T-helper 2 cell (primary cell): Measurements from ENCODE around the gene MXRA8.
"Not testable (repeated sequence)": the region's sequence is repeated elsewhere in the genome, so short reads cannot be mapped to it uniquely, and the experiment has no call there.

ENCODE experiments used
- DNase-seq, 5 experiments: peaks; one replicate each; pipeline versions ENCODE4 v3.0.0 to v3.0.0-alpha.2; 2012 to 2022
- total RNA-seq, 2 donors: gene quantifications; one replicate each; lab custom pipeline; 2026; lab: John Stamatoyannopoulos, UW

Gene MXRA8
- total RNA-seq, result 0 to 0.74 reads per million in 2 donors

DNA sequence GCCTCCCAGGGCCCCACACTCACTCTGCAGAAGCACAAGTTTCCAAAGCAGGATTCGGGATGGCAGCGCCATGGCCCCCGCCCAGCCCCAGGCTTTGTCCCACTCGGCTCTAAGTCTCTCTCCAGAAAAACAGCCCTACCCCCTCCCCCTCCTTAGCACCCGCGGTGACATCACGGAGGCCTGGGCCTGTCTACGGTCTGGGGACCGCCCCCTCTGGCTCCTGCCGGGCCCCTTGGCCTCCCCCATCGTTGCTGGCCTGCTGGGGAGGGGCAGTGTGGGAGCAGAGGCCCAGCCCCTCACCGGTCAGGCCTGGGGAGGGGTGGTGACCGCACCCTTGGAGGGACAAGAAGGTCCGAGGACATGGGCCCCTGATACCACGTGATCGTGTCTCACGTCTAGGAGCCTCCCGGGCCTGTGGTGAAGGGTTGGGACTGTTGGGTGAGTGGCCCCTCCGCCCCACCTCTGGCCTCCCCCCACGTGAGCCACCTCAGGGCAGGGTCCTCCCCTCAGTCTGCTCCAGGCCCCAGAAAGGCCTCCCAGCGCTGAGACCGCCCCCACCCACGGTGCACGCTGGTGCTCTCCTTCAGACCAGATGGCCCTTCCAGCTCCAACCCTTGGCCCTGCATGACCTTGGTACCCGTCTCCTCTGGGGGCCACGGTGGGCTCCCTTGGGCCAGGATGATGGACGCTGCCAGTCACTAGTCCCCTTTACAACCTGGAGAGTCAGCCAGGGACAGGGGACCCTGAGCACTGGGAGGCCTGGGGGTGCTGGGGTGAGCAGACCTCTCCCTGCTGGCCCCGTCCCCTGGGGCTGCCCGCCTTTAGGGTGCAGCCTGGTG is at the start of gene MXRA8:
Gene MXRA8 (minus strand): TSS at position 123 of the 839 bp plus-strand sequence. CDS start 51 bp downstream, at position 72.
- no peak for DNase-seq

- peak in 2 of 5 experiments; percentile 27 to 29 for DNase-seq
Measured at GRCh38 chr1:1407636-1408318, 49.4 kb upstream of the MXRA8 start.

- DNase-seq, result peak; percentile 93 to 98 (median 95)
Measured at GRCh38 chr1:1406821-1407635, 48.7 kb upstream of the MXRA8 start, which contains the start of gene MRPL20. TSS of gene MRPL20 (minus strand) at chr1:1407293. CDS start at chr1:1407217, 76 bp downstream.

- peak in 1 of 5 experiments; percentile 24 for DNase-seq
Measured at GRCh38 chr1:1406101-1406820, 47.9 kb upstream of the MXRA8 start.

DNA sequence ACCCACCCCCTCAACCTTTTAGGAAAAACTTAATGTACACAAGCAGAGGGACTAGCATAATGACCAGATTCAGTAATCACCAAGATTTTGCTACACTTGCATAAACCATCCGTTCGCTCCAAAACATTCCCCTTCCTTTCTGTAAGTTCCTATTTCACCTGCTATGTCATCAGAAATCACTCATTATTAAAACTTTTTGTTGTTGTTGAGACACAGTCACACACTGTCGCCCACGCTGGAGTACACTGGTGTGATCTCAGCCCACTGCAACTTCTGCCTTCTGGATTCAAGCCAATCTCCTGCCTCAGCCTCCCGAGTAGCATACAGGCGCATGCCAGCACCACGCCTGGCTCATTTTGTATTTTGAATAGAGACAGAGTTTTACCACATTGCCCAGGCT is 45.3 kb upstream of the MXRA8 start:
- DNase-seq, result no peak

GRCh38 chr1:1402901-1403392 is 44.6 kb upstream of the MXRA8 start:
- not testable (repeated sequence) for DNase-seq

- DNase-seq, result peak in 1 of 5 experiments; percentile 51
Measured at GRCh38 chr1:1402072-1402900, 43.9 kb upstream of the MXRA8 start.

DNA sequence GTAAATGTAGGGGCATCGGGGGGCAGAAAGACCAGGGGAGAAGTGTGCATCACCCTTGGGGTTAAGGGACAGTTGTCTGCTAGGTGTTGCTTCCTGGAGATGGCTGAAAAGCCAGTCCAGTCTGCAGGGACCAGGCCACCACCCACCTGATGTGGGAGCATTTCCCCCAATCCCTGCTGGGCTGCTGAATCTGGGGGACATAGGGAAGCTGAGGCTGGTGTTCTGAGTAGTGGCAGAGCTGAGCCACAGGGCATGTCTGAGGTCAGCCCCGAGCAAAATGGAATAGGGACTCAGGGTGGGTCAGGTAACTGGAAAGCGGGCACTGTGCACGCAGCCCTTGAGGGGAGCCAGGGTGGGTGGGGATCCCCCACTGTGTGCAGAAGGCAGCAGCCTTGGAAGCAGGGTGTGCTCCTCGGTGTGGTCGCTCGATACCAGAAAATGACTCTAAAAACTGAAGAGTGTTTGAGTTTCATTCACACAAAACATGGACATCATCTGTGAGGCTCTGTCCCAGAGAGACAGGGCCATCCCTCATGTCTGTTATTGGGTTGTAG is 43.2 kb upstream of the MXRA8 start:
- no peak for DNase-seq

- no peak for DNase-seq
Measured at GRCh38 chr1:1400576-1401456, 42.5 kb upstream of the MXRA8 start.

GRCh38 chr1:1399872-1400575 is 41.7 kb upstream of the MXRA8 start:
- DNase-seq, result peak in 1 of 5 experiments; percentile 39

DNA sequence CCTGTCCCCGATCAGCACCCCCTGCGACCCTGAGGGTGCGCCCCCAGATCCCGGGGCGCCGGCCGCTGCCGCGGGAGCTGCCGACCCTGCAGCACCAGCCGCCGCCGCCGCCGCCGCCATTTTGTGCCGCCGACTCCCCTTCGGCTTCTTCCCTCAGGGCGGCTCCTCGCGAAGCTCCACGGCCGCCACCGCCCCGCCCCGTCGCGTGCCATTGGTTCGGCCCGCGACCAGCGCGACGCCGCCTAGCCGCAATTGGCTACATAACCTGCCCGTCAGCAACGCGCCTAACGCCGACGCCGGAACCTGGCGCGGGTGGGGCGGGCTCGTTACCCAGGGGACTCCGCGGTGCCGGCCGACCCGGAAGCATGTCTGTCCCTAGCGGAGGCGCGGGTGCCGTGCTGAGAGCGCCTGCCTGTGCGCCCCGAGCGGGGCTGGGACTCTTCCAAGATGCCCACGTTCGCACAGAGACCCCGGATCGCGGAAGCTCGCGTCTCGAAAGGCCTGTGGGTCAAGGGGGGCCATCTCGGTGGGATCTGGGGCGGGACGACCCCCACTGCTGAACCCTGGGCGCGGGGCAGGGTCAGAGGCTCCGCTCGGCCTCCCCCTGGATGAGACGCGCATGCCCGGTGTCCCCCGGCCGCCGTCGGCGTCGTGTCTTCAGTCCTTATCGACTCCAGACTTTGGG is 41.0 kb upstream of the MXRA8 start, which contains the start of gene CCNL2:
Gene CCNL2 (minus strand): TSS at position 149 of the 685 bp plus-strand sequence. CDS start 29 bp downstream, at position 120.
- DNase-seq, result peak; percentile 97 to 100 (median 99)

GRCh38 chr1:1398677-1399186 is 40.4 kb upstream of the MXRA8 start:
- peak in 2 of 5 experiments; percentile 7 to 23 for DNase-seq

GRCh38 chr1:1397839-1398523 is 39.6 kb upstream of the MXRA8 start:
- DNase-seq, result peak in 1 of 5 experiments; percentile 36

DNA sequence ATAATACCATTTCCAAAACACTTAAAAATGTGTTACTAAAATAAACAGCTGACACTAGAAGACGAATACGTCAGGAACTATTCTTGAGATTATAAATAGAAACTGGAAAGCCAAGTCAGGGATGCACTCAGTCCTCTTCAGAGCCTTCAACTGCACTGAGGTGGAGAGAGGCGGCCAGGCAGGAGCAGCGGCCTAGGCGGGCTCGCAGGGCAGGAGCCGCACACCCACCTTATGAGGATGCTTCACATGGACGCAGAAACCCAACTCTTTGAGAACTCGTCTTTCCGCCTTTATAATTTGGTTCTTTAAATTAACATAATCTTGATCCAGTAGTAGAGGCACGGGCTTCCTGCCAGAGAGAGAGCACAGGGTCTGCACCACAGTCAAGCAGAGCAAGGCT is 36.8 kb upstream of the MXRA8 start:
- no peak for DNase-seq

DNA sequence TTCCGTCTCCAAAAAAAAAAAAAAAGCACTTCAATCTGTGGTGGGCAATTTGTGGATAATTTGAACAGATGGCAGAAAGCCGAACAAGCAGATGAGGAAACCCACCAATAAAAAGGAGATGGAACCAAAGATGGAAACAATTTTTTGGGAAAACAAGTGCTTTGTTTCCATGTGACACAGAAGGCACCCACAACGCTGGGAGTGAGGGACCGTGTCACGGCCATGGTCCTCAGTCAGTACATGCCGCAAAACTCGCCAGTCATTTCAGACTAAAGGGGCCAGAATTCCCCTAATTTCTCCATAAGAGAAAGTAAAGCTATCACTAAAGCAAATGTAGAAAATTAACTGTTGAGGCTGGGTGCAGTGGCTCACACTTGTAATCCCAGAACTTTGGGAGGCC is 35.8 kb upstream of the MXRA8 start:
- DNase-seq, result no peak

DNA sequence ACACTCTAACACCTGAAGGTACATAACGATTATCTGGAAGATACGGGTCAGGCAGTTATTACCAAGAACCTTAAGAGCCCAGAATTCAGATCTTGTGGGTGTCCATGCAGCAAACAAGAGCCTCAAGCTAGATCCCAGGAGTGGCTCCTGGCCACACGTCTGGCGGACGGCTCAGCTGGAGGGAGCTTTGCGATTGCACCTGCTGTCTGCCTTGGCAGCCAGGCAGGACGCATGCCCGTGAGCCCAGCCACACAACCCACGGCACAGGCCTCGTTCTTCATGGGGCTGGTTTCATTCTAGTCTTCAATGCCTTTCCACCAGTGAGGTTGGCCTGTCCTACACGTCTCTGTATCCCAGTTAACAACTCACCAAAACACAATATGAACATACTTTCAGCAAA is 35.1 kb upstream of the MXRA8 start:
- DNase-seq, result no peak

DNA sequence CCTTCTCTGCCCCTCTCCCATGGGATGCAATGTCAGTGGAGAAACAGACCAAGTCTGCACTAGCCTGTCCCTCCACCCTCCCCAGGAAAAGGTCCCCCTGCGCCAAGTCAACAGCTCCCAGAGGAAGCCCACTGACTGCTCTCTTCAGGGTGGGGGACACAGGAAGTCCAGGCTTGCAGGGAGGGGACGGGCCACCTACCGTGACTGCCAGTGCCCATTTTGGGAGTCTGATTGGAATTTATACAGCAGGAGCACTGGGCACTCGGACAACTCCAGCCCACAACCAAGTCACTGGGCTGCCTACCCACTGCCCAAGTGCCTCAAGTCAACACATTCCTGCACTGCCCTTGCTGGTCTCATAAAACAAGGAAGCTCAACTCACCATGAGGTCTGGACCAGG is 34.7 kb upstream of the MXRA8 start:
- DNase-seq, result no peak
